SIG-M5 treated with dmso at 0.1 percent for 504 hours (cell line): ENCODE results near the gene TRAF7.
"Not testable (repeated sequence)": the region's sequence is repeated elsewhere in the genome, so short reads cannot be mapped to it uniquely, and the experiment has no call there.

Source experiments
- DNase-seq: peaks from one replicate; lab custom pipeline; 2025; ENCODE audit not compliant: unreplicated experiment; lab: John Stamatoyannopoulos, UW

The TRAF7 gene

GRCh38 chr16:2155091-2155950, at the start of gene TRAF7:
TSS of gene TRAF7 (plus strand) at chr16:2155782. CDS start at chr16:2163921, 8,139 bp downstream.
- peak; percentile 99 for DNase-seq

GRCh38 chr16:2106211-2106610, 49.4 kb upstream of the TRAF7 start:
- DNase-seq: not testable (repeated sequence)

GRCh38 chr16:2107121-2107790, 48.3 kb upstream of the TRAF7 start:
- not testable (repeated sequence) for DNase-seq

- DNase-seq: not testable (repeated sequence)
Measured at GRCh38 chr16:2107791-2108125, 47.8 kb upstream of the TRAF7 start.

- not testable (repeated sequence) for DNase-seq
Measured at GRCh38 chr16:2108446-2109270, 46.9 kb upstream of the TRAF7 start.

GRCh38 chr16:2109271-2109580, 46.4 kb upstream of the TRAF7 start:
- not testable (repeated sequence) for DNase-seq

GRCh38 chr16:2109872-2110271, 45.7 kb upstream of the TRAF7 start:
- not testable (repeated sequence) for DNase-seq

GRCh38 chr16:2110332-2111008, 45.1 kb upstream of the TRAF7 start:
- not testable (repeated sequence) for DNase-seq

GRCh38 chr16:2111009-2111353, 44.6 kb upstream of the TRAF7 start:
- not testable (repeated sequence) for DNase-seq

GRCh38 chr16:2111412-2112335, 43.9 kb upstream of the TRAF7 start:
- DNase-seq: not testable (repeated sequence)

- DNase-seq: not testable (repeated sequence)
Measured at GRCh38 chr16:2112539-2113106, 43.0 kb upstream of the TRAF7 start.

- DNase-seq: not testable (repeated sequence)
Measured at GRCh38 chr16:2114225-2114624, 41.4 kb upstream of the TRAF7 start.

GRCh38 chr16:2114885-2115590, 40.5 kb upstream of the TRAF7 start:
- DNase-seq: not testable (repeated sequence)

- DNase-seq: no peak
Measured at GRCh38 chr16:2115591-2115973, 40.0 kb upstream of the TRAF7 start.

- not testable (repeated sequence) for DNase-seq
Measured at GRCh38 chr16:2116428-2116827, 39.2 kb upstream of the TRAF7 start.

GRCh38 chr16:2117341-2117740, 38.2 kb upstream of the TRAF7 start:
- not testable (repeated sequence) for DNase-seq

GRCh38 chr16:2117960-2118722, 37.4 kb upstream of the TRAF7 start:
- not testable (repeated sequence) for DNase-seq

GRCh38 chr16:2121325-2121724, 34.3 kb upstream of the TRAF7 start:
- DNase-seq: peak; percentile 15
